H9 (cell line): ENCODE measurements around the gene AMH. TPM values are rescaled to one million over a fixed set of nuclear protein-coding genes. Genes with fewer than 3 reads are reported as not detected.

ENCODE experiments used
- DNase-seq: peaks from one replicate; pipeline ENCODE4 v3.0.0-alpha.2; 2017
- H2AFZ ChIP-seq: one replicate; pipeline ENCODE4 v1.6.1; 2013; ENCODE audit warnings: mild to moderate bottlenecking, low read length, control low read depth, moderate library complexity
- H2AK5ac ChIP-seq: 2 replicates; pipeline ENCODE4 v1.6.1; 2013; ENCODE audit warnings: low read length, control low read depth, mixed read lengths; ENCODE audit not compliant: insufficient read length
- H2BK120ac ChIP-seq: one replicate; pipeline ENCODE4 v1.6.1; 2013; ENCODE audit warnings: low read depth, mild to moderate bottlenecking, low read length, control low read depth, inconsistent platforms; ENCODE audit not compliant: poor library complexity, severe bottlenecking
- H2BK12ac ChIP-seq: 2 replicates; pipeline ENCODE4 v1.6.1; 2013; ENCODE audit warnings: low read length, control low read depth, mixed read lengths, low read depth; ENCODE audit not compliant: insufficient read length
- H2BK15ac ChIP-seq: 2 replicates; pipeline ENCODE4 v1.6.1; 2013; ENCODE audit warnings: low read depth, low read length, control low read depth
- H2BK20ac ChIP-seq: one replicate; pipeline ENCODE4 v1.6.1; 2013; ENCODE audit warnings: low read depth, mild to moderate bottlenecking, low read length, control low read depth, inconsistent platforms; ENCODE audit not compliant: poor library complexity, severe bottlenecking
- H2BK5ac ChIP-seq: 2 replicates; pipeline ENCODE4 v1.6.1; 2013; ENCODE audit warnings: low read length, control low read depth, mixed read lengths; ENCODE audit not compliant: insufficient read length
- H3K14ac ChIP-seq: 2 replicates; pipeline ENCODE4 v1.6.1; 2013; ENCODE audit warnings: low read length, control low read depth; ENCODE audit not compliant: insufficient read depth
- H3K18ac ChIP-seq: 2 replicates; pipeline ENCODE4 v1.6.1; 2013; ENCODE audit warnings: low read depth, mild to moderate bottlenecking, mixed read lengths, low read length, control low read depth; ENCODE audit not compliant: insufficient read length
- H3K23ac ChIP-seq: 2 replicates; pipeline ENCODE4 v1.6.1; 2013; ENCODE audit warnings: low read length, control low read depth, mixed read lengths, low read depth; ENCODE audit not compliant: insufficient read length
- H3K23me2 ChIP-seq: 2 replicates; pipeline ENCODE4 v1.6.1; 2013; ENCODE audit warnings: low read depth, mild to moderate bottlenecking, mixed read lengths, low read length, control low read depth; ENCODE audit not compliant: insufficient read length, poor library complexity, severe bottlenecking
- H3K27ac ChIP-seq: 2 replicates; pipeline ENCODE4 v1.5.1; 2013; ENCODE audit warnings: low read length, control low read depth, mixed read lengths, low read depth; ENCODE audit not compliant: insufficient read length
- H3K27me3 ChIP-seq: 2 replicates; pipeline ENCODE4 v1.6.1; 2013; ENCODE audit warnings: low read length, control low read depth, inconsistent platforms; ENCODE audit not compliant: insufficient read depth
- H3K4ac ChIP-seq: 2 replicates; pipeline ENCODE4 v1.6.1; 2013; ENCODE audit warnings: low read depth, mild to moderate bottlenecking, control low read depth, inconsistent platforms, low read length, moderate library complexity
- H3K4me1 ChIP-seq: 2 replicates; pipeline ENCODE4 v1.6.1; 2013; ENCODE audit warnings: low read length, control low read depth, inconsistent platforms; ENCODE audit not compliant: insufficient read depth
- H3K4me2 ChIP-seq: 2 replicates; pipeline ENCODE4 v1.6.1; 2013; ENCODE audit warnings: low read length, control low read depth, mixed read lengths; ENCODE audit not compliant: insufficient read length, insufficient read depth
- H3K56ac ChIP-seq: 2 replicates; pipeline ENCODE4 v1.6.1; 2013; ENCODE audit warnings: low read depth, mild to moderate bottlenecking, mixed read lengths, low read length, control low read depth; ENCODE audit not compliant: insufficient read length
- H3K79me1 ChIP-seq: 2 replicates; pipeline ENCODE4 v1.6.1; 2013; ENCODE audit warnings: low read depth, mild to moderate bottlenecking, moderate library complexity, low read length, control low read depth, inconsistent platforms; ENCODE audit not compliant: insufficient read depth, poor library complexity, severe bottlenecking
- H3K79me2 ChIP-seq: 2 replicates; pipeline ENCODE4 v1.6.1; 2013; ENCODE audit warnings: low read length, control low read depth, inconsistent platforms; ENCODE audit not compliant: insufficient read depth
- H3K9ac ChIP-seq: 2 replicates; pipeline ENCODE4 v1.6.1; 2013; ENCODE audit warnings: low read length, control low read depth, mixed read lengths; ENCODE audit not compliant: insufficient read length; ENCODE audit errors: extremely low read depth
- H3K9me3 ChIP-seq: one replicate; pipeline ENCODE4 v1.6.1; 2013; ENCODE audit warnings: low read depth, low read length, inconsistent platforms; ENCODE audit not compliant: control insufficient read depth
- H3T11ph ChIP-seq: one replicate; pipeline ENCODE4 v1.6.1; 2013; ENCODE audit warnings: mild to moderate bottlenecking, low read length, control low read depth, inconsistent platforms
- H4K20me1 ChIP-seq: one replicate; pipeline ENCODE4 v1.6.1; 2013; ENCODE audit not compliant: control insufficient read depth, insufficient read length, insufficient read depth
- H4K5ac ChIP-seq: 2 replicates; pipeline ENCODE4 v1.6.1; 2013; ENCODE audit warnings: low read depth, mild to moderate bottlenecking, mixed read lengths, low read length, control low read depth; ENCODE audit not compliant: insufficient read length
- H4K8ac ChIP-seq: replicated peaks from 2 replicates; pipeline ENCODE4 v1.6.1; 2013; ENCODE audit warnings: low read length, control low read depth, mixed read lengths, low read depth; ENCODE audit not compliant: insufficient read length
- H4K91ac ChIP-seq: 2 replicates; pipeline ENCODE4 v1.6.1; 2013; ENCODE audit warnings: low read depth, mild to moderate bottlenecking, moderate library complexity, mixed read lengths, low read length, control low read depth; ENCODE audit not compliant: insufficient read length
- H3K27ac Mint-ChIP-seq, 3 experiments: 2 replicates in 2 of 3; 3 replicates in 1 of 3; pipeline ENCODE4 v1.8.0; 2020 to 2021; ENCODE audit warnings: mixed read lengths in 3 of 3, mild to moderate bottlenecking in 1 of 3, moderate library complexity in 1 of 3
- H3K27me3 Mint-ChIP-seq: 2 replicates; pipeline ENCODE4 v1.8.0; 2021; ENCODE audit warnings: low read depth, mild to moderate bottlenecking, moderate library complexity, mixed read lengths
- H3K36me3 Mint-ChIP-seq, 3 experiments: 2 replicates in 2 of 3; 3 replicates in 1 of 3; pipeline ENCODE4 v1.8.0; 2020 to 2021; ENCODE audit warnings: low read depth in 3 of 3, mixed read lengths in 3 of 3; ENCODE audit not compliant: insufficient read depth in 1 of 3
- H3K4me1 Mint-ChIP-seq, 2 experiments: 2 replicates each; pipeline ENCODE4 v1.8.0; 2020; ENCODE audit warnings: mixed read lengths in 2 of 2
- H3K4me3 Mint-ChIP-seq, 2 experiments: 2 replicates in 1 of 2; 3 replicates in 1 of 2; pipeline ENCODE4 v1.8.0; 2020 to 2021; ENCODE audit warnings: mild to moderate bottlenecking in 2 of 2, mixed read lengths in 2 of 2, moderate library complexity in 1 of 2
- H3K9me3 Mint-ChIP-seq, 2 experiments: 2 replicates in 1 of 2; 3 replicates in 1 of 2; pipeline ENCODE4 v1.8.0; 2020; ENCODE audit warnings: mild to moderate bottlenecking in 2 of 2, mixed read lengths in 2 of 2, moderate library complexity in 1 of 2
- CTCF ChIP-seq: fragments of 200-600 bp; sonication (generic); conservative IDR thresholded peaks from 3 replicates; pipeline ENCODE4 v1.8.0; 2021; ENCODE audit warnings: antibody characterized with exemption, mild to moderate bottlenecking
- WGBS: extraction: QIAGEN DNeasy Blood & Tissue Kit; methylation state at CpG from one replicate; pipeline ENCODE4 v1.1.7; 2013; ENCODE audit warnings: missing lambda C conversion rate, low lambda C conversion rate, mixed read lengths; ENCODE audit not compliant: insufficient read length; ENCODE audit errors: extremely low coverage; 5-methylcytosine and 5-hydroxymethylcytosine counted together
- total RNA-seq: library from RNA; stranded (reverse); gene quantifications from 2 replicates; pipeline ENCODE4 v1.2.1, GENCODE V29; 2021

Gene AMH
- total RNA-seq, 1 experiment from 2014 or later, result 70.7 TPM

GRCh38 chr19:2250766-2251105, 1.6 kb downstream of the AMH start:
- no CpG with 5 or more reads among the region's 40 CpGs for WGBS

More at GRCh38 chr19:2250766-2251105, 1.6 kb downstream of the AMH start:
- no peak overlapping the region; the same call in 1 of the 2 replicates for H3K14ac ChIP-seq
- H4K20me1 ChIP-seq, result no peaks in the 10 kb centered on the region
- no peak overlapping the region for H3K56ac ChIP-seq
- TF ChIP-seq CTCF, result no peak
- H3K4ac ChIP-seq, result no peak overlapping the region
- Mint-ChIP-seq H3K4me1 (peaks cover 4% of the 10 kb centered on the region in 2 experiments), H3K27me3 (peaks cover 11% of the 10 kb centered on the region), H3K9me3 (no peaks in the 10 kb centered on the region), H3K4me3 (no peak overlapping the region), H3K27ac (no peak overlapping the region), H3K36me3 (peaks cover 2 to 16% (median 3%) of the 10 kb centered on the region in 3 experiments; a peak in 5 of 7 replicates)
- H3K9me3 ChIP-seq, result no peaks in the 10 kb centered on the region
- H3K23ac ChIP-seq, result no peak overlapping the region
- no peak for DNase-seq
- no peak overlapping the region for H4K8ac ChIP-seq
- H3T11ph ChIP-seq, result no peak overlapping the region
- no peak overlapping the region for H4K91ac ChIP-seq
- no peaks in the 10 kb centered on the region; the same call in 1 of the 2 replicates for H3K27me3 ChIP-seq
- no peak overlapping the region for H2BK15ac ChIP-seq
- no peak overlapping the region for H2BK120ac ChIP-seq
- H4K5ac ChIP-seq, result no peak overlapping the region
- no peak overlapping the region for H2AFZ ChIP-seq
- no peak overlapping the region for H2BK5ac ChIP-seq
- H3K27ac ChIP-seq, result no peak overlapping the region
- H3K9ac ChIP-seq, result no peak overlapping the region
- H3K4me2 ChIP-seq, result no peak overlapping the region
- H2BK12ac ChIP-seq, result no peak overlapping the region
- no peaks in the 10 kb centered on the region for H3K79me1 ChIP-seq
- H3K23me2 ChIP-seq, result peaks cover 10% of the 10 kb centered on the region
- no peak overlapping the region for H2BK20ac ChIP-seq
- H3K79me2 ChIP-seq, result no peaks in the 10 kb centered on the region
- H2AK5ac ChIP-seq, result no peak overlapping the region
- H3K4me1 ChIP-seq, result no peaks in the 10 kb centered on the region
- no peak overlapping the region for H3K18ac ChIP-seq
